GM21737 (cell line): ENCODE data around the gene FSIP1.

Experiments
- ATAC-seq: cut with Tn5 transposase; IDR thresholded peaks from one replicate; pipeline ENCODE4 v1.9.1; 2021; ENCODE audit warnings: mild to moderate bottlenecking, moderate library complexity; ENCODE audit not compliant: unreplicated experiment

Gene FSIP1

DNA sequence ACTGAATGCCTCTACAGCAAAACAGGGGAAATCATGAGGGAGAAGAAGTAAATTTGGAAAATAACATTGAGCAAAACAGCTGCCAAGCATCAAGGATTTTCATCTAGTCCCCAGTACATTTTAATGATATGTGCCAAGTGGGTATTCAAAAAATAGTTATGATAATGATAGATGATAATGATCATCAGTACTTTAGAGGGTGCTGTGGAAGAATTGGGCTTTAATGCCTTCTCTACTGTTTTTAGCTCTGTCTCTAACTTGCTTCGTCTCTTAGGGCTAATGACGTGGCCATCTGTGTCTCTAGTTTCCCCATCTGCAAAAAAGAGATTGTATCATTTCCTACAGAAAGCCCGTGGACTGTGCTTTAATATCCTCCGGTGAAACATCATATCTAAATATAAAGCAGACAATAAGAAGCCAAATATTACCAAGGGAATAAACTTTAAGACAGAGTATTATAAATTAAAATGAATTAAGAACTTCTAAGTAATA, 10.2 kb upstream of the FSIP1 start:
- ATAC-seq: no peak

GRCh38 chr15:39792025-39792843, 9.6 kb upstream of the FSIP1 start:
- ATAC-seq: no peak

DNA sequence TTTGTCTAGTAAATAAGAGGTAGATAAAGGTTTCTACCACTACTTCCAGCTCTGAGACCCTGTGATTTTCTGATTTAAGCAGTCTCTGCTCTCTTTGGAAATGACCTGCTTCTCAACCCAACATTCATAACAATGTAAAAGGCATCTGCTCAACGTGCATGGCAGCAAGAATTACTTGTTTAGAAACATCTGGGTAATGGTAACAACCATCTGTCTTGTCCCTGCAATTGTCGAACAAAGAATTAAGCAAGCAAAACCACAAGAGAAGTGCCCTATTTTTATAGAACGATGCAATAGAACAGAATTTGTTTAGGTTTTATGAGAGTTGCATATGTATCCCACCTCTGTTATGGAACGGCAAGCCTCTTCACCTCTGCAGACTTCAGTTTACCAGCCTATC, 7.1 kb upstream of the FSIP1 start:
- ATAC-seq: no peak

DNA sequence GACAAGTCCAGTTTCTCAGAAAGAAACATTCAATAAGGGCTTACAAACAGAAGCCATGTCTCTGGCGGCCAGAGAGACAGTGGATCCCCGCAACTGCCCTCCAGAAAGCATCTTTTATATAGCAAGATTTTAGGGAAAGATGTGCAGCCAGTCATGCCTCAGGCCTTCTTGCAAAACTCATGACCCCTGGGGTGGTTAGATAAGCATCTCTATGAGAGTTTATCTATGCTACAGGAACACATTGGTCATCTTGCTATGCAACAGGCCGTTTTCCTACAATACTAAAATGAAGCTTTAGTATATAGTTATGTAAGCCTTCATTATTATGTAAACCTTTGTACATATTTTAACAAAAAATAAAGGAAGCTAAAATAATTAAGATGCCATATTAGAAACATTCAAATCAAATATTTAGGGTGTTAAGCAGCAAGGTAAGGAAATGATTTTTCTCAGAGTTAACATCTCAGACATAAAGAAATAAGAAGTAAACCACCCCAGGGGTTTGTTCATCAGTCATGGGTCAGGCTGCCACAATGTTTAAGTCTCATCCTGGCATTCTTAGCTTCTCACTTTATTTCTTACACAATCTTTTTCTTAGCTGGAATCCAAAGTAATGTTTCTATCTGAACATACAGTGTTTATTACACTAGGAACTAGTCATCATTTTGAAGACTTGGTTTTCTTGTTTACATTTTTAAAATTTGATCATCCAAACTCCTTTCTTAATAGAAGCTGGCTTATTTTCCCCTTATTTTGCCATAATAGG, 6.3 kb upstream of the FSIP1 start:
- no peak for ATAC-seq

- ATAC-seq: no peak
Measured at GRCh38 chr15:39788108-39788507, 5.5 kb upstream of the FSIP1 start.

GRCh38 chr15:39787479-39787878, 4.8 kb upstream of the FSIP1 start:
- ATAC-seq: no peak

- ATAC-seq: no peak
Measured at GRCh38 chr15:39786447-39787056, 3.9 kb upstream of the FSIP1 start.

DNA sequence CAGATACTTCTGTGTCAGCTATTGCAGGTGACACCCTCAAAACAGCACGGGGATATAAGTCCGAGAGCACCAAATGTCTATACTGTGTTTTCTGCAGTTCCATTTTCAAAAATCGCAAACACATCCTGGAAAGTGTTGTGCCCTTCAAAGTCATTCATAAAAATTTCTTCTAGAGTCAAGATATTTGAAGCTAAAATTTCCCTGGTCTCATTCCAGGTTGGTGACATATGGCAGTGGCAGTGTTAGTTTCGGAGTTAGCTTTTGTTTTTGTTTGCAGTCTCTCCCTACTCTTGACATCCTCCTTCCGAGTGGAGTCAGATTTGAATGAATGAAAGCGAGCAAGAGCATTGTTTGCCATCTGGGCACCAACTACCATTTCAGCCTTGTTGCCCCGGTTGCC, 3.2 kb upstream of the FSIP1 start:
- no peak for ATAC-seq

GRCh38 chr15:39785139-39785538, 2.5 kb upstream of the FSIP1 start:
- no peak for ATAC-seq

DNA sequence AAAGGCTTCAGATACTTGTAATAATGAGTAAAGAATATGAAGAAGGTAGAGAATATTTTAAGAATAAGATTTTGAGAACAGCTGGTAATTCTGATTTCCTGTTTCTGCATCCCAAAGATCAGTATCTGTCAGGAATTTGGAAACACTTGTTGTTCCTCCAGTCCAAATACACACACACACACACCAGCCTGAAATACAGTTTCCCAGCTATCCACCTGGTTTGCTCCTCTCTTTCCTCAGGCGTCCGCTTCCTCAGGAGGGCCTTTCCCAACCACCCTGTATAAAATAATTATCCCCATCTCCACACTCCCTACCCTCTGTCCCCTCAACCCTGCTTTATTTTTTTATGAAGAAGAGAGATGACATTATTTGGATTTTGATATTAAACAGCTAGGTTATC, 2.0 kb upstream of the FSIP1 start:
- ATAC-seq: no peak

GRCh38 chr15:39784125-39784524, 1.5 kb upstream of the FSIP1 start:
- ATAC-seq: no peak

GRCh38 chr15:39783244-39783820, 691 bp upstream of the FSIP1 start:
- ATAC-seq: no peak

- ATAC-seq: no peak
Measured at GRCh38 chr15:39781967-39782302, 706 bp downstream of the FSIP1 start.

- no peak for ATAC-seq
Measured at GRCh38 chr15:39781147-39781966, 1.3 kb downstream of the FSIP1 start.

DNA sequence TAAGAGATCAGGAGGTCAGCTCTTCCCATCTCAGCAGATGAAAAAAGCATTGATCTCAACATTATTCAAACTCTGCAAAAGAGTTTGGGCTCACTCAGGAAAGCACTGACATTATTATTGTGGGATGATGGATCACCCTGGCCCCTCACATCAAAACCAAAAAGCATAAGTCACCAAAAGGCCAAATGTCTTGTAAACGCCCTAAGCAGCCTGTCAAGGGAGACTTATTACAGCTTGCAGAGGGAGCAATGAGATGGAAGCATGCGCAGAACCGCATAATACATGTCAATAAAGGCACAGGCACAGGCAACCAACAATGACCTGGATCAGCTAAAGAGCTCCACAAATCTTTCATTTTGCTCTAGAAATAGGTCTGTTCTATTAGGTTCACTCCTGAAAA, 4.6 kb downstream of the FSIP1 start:
- no peak for ATAC-seq

GRCh38 chr15:39777496-39777895, 5.1 kb downstream of the FSIP1 start:
- ATAC-seq: no peak

GRCh38 chr15:39776068-39776467, 6.6 kb downstream of the FSIP1 start:
- ATAC-seq: no peak

DNA sequence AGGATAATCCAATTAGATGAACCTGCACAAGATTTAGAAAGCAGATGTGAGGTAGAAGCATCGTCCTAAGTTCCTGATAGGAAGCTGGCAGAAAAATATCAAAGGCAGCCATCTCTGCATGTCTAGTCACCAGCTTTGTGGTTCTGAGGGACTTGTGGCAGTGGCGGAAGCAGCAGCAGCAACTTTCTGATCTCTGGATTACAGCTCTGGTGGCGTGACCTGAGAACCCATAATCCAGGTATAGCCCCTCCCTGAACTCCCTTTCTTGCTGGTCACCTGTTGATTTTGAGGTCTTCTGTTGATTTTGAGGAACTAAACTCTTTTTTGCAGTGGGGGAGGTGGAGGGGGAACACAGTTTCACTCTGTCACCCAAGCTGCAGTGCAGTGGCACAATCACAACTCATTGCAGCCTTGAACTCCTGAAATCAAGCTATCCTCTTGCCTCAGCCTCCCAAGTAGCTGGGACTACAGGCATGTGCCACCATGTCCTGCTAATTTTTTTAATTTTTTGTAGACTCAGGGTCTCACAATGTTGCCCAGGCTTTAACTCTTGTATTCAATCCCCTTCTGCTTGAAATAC, 7.9 kb downstream of the FSIP1 start:
- ATAC-seq: no peak

- ATAC-seq: no peak
Measured at GRCh38 chr15:39770748-39771689, 11.6 kb downstream of the FSIP1 start.
